ENCODE measurements around the gene DIS3L2.
"Not testable (repeated sequence)": the region's sequence is repeated elsewhere in the genome, so short reads cannot be mapped to it uniquely, and the experiment has no call there.

DIS3L2 gene

DNA sequence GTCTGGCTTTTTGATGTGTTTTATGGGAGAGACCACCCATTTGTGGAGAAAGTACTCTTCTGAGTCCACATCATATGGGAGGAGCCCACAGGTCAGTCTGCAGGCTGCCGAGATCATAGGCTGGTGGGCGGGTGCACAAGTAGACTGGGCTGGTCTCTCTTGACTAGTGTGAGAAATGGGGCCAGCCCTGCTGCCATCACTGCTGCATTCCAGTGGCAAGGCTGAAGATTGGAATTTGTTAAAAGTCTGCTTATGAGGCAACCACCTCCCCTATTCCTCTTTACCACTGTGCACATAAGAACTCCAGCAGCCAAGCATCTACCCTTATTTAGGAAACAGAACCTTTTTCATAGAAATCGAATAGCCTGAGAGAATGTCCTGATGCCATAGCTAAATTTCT is 200.7 kb downstream of the DIS3L2 start:
- in situ Hi-C loops (cut with HindIII; ENCODE audit: low sequenced_read_pairs), result no loop called here
- peak; percentile 9 for DNase-seq (ENCODE audit: low read depth, low spot score)
- H3K4me3 ChIP-seq (ENCODE audit: low read depth, low read length), result no peak overlapping the region
- TF ChIP-seq, protein P1, sequence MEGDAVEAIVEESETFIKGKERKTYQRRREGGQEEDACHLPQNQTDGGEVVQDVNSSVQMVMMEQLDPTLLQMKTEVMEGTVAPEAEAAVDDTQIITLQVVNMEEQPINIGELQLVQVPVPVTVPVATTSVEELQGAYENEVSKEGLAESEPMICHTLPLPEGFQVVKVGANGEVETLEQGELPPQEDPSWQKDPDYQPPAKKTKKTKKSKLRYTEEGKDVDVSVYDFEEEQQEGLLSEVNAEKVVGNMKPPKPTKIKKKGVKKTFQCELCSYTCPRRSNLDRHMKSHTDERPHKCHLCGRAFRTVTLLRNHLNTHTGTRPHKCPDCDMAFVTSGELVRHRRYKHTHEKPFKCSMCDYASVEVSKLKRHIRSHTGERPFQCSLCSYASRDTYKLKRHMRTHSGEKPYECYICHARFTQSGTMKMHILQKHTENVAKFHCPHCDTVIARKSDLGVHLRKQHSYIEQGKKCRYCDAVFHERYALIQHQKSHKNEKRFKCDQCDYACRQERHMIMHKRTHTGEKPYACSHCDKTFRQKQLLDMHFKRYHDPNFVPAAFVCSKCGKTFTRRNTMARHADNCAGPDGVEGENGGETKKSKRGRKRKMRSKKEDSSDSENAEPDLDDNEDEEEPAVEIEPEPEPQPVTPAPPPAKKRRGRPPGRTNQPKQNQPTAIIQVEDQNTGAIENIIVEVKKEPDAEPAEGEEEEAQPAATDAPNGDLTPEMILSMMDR (IDR thresholded peaks at IDR 0.05; ENCODE audit: low read depth, low read length), result no peak

DNA sequence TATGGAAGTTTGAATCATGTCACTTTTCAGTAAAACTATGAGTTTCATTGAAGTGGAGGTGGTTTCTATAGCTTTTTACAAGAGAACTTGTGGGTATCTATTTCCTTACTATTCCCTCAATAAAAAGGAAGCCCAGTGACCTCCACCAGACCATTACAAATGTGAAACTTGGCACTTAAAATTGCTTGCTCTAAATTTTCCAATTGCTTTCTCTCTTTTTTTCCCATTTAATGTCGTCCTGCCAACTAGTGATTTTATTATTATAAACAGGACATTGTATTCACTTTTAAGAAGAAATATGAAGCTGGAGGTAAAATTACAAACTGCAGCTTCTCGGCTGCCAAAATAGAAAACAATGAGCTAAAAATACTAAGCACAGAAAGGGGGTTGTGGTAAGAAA is 208.9 kb downstream of the DIS3L2 start:
- in situ Hi-C loops (cut with HindIII; ENCODE audit: low sequenced_read_pairs), result no loop called here
- DNase-seq (ENCODE audit: low read depth, low spot score), result no peak
- no peak overlapping the region for H3K4me3 ChIP-seq (ENCODE audit: low read depth, low read length)
- TF ChIP-seq, protein P1 (IDR thresholded peaks at IDR 0.05; ENCODE audit: low read depth, low read length), result no peak

DNA sequence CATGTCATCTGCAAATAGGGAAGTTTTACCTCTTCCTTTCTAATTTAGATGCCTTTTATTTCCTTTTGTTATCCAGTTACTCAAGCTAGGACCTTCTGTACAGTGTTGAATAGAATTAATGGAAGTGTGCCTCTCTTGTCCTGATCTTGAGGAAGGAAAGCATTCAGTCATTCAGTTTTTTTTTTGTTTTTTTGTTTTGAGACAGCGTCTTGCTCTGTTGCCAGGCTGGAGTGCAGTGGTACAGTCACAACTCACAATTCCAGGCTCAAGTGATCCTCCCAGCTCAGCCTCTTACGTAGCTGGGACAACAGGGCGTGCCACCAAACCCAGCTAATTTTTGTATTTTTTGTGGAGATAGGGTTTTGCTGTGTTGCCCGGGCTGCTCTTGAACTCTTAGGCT is 213.1 kb downstream of the DIS3L2 start:
- no peak for DNase-seq (ENCODE audit: low read depth, low spot score)
- no peak overlapping the region for H3K4me3 ChIP-seq (ENCODE audit: low read depth, low read length)
- TF ChIP-seq, protein P1 (IDR thresholded peaks at IDR 0.05; ENCODE audit: low read depth, low read length), result no peak
- in situ Hi-C loops (cut with HindIII; ENCODE audit: low sequenced_read_pairs), result no loop called here

DNA sequence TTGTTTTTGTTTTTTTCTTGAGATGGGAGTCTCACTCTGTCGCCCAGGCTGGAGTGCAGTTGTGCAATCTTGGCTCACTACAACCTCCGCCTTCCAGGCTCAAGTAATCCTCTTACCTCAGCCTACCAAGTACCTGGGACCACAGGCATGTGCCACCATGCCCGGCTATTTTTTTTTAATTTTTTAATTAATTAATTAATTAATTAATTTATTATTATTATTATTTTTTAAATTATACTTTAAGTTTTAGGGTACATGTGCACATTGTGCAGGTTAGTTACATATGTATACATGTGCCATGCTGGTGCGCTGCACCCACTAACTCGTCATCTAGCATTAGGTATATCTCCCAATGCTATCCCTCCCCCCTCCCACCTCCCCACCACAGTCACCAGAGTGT is 215.1 kb downstream of the DIS3L2 start:
- DNase-seq (ENCODE audit: low read depth, low spot score); in situ Hi-C loops (cut with HindIII; ENCODE audit: low sequenced_read_pairs); H3K4me3 ChIP-seq (ENCODE audit: low read depth, low read length): not testable (repeated sequence)

DNA sequence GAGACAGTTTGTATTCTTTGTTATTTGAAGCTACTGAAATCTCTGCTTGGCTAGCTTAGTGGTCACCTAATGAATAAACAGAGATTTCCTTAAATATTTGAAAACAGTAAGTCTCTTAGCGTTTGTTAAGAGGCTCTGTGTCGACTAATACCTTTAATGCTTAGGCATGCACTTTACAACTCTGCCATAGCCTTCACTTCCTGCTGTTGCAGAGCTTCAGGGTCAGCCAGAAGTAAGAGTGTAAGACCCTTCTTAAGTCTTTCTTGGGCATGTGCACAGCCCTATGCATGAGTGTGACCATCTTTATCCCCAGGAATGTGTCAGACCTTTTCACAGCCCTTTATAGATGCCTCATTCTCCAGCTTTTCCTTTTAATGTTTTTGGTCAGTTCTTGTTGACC is 221.8 kb downstream of the DIS3L2 start:
- H3K4me3 ChIP-seq (ENCODE audit: low read depth, low read length), result no peak overlapping the region
- TF ChIP-seq, protein P1 (IDR thresholded peaks at IDR 0.05; ENCODE audit: low read depth, low read length), result no peak
- no peak for DNase-seq (ENCODE audit: low read depth, low spot score)
- in situ Hi-C loops (cut with HindIII; ENCODE audit: low sequenced_read_pairs), result no loop called here

DNA sequence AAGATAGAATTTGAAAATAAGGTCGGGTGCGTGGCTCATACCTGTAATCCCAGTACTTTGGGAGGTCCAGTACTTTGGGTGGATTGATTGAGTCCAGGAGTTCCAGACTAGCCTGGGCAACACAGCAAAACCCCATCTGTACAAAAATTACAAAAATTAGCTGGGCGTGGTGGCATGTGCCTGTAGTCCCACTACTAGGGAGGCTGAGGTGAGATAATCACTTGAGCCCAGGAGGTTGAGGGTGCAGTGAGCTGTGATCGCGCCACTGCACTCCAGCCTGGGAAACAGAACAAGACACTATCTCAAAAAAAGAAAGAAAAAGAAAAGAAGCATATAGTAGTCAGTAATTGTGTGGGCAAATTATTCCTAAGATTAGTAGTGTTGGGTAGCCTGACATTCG is 222.8 kb downstream of the DIS3L2 start:
- TF ChIP-seq, protein P1 (IDR thresholded peaks at IDR 0.05; ENCODE audit: low read depth, low read length), result no peak
- H3K4me3 ChIP-seq (ENCODE audit: low read depth, low read length), result no peak overlapping the region
- no peak for DNase-seq (ENCODE audit: low read depth, low spot score)
- in situ Hi-C loops (cut with HindIII; ENCODE audit: low sequenced_read_pairs), result no loop called here

DNA sequence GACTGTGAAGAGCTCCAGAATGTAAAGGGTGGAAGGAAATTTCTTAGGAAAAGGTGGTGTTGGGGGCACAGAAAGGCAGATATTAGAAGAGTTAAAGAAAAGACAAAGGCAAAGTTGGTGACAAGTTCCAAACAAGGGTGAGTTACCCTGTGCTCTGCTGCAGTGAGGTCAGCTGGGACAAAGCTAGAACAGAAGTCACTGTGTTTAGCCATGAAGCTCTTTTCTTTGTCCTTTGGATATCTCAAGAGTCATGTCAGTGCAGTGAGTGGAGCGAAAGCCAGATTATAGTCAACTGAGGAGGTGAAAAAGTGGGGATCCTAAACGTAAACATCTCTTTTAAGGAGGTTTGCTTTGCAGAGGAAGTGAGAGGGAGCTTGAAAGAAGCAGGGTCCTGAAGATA is 229.3 kb downstream of the DIS3L2 start:
- no peak for DNase-seq (ENCODE audit: low read depth, low spot score)
- TF ChIP-seq, protein P1 (IDR thresholded peaks at IDR 0.05; ENCODE audit: low read depth, low read length), result no peak
- in situ Hi-C loops (cut with HindIII; ENCODE audit: low sequenced_read_pairs), result no loop called here
- no peak overlapping the region for H3K4me3 ChIP-seq (ENCODE audit: low read depth, low read length)
